Body of pancreas (tissue), 4 donors: ENCODE results near the gene LRIG1.

Source experiments
- CTCF ChIP-seq, 7 experiments: fragments of 450-650 bp in 4 of 7; fragments of 200-600 bp in 3 of 7; sonication (generic) in 3 of 7; IDR thresholded peaks; one replicate each; pipeline ENCODE4 v1.5.1; 2016 to 2019; ENCODE audit warnings: antibody characterized with exemption in 7 of 7
- POLR2A ChIP-seq, 3 donors: fragments of 450-650 bp; IDR thresholded peaks; one replicate each; pipeline ENCODE4 v1.6.1; 2016; ENCODE audit warnings: antibody characterized with exemption in 3 of 3, mild to moderate bottlenecking in 2 of 3

- TF ChIP-seq CTCF (IDR thresholded peaks at IDR 0.05): no peak
- no peak for TF ChIP-seq POLR2A (IDR thresholded peaks at IDR 0.05)
Observed at GRCh38 chr3:66539466-66539989, 38.7 kb upstream of the LRIG1 start.
